GM04503 (cell line): ENCODE measurements around the gene CAMK2N1.

Experiments used
- DNase-seq: peaks from one replicate; pipeline ENCODE4 v3.0.0-alpha.2; 2012; ENCODE audit warnings: low read depth

The CAMK2N1 gene

DNA sequence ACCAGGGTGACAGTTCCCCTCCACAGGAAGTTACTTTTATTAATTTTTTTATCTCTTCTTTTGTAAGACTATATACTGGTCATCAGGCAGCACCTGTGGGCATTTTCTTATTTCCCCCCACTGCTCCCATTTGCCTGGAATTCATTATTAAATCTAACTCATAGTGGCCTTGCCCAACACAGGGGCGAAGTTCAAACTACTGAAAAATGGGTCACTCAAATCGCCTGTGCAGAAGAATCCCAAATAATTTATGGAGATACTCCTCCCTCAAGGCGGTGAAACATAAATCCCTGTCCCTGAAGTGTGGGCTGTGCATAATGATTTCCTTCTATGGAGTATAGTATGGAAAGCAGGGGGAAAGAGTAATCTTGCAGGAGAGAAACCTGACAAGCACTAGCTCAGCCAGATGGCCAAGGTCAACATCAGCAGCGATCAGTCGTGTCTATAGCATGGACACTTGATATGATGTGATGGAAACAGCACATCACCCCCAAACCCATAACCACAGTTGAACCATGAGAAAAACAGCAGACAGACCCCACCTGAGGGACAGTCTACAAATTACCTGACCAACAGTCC lies 7.9 kb downstream of the CAMK2N1 start:
- DNase-seq, result no peak

DNA sequence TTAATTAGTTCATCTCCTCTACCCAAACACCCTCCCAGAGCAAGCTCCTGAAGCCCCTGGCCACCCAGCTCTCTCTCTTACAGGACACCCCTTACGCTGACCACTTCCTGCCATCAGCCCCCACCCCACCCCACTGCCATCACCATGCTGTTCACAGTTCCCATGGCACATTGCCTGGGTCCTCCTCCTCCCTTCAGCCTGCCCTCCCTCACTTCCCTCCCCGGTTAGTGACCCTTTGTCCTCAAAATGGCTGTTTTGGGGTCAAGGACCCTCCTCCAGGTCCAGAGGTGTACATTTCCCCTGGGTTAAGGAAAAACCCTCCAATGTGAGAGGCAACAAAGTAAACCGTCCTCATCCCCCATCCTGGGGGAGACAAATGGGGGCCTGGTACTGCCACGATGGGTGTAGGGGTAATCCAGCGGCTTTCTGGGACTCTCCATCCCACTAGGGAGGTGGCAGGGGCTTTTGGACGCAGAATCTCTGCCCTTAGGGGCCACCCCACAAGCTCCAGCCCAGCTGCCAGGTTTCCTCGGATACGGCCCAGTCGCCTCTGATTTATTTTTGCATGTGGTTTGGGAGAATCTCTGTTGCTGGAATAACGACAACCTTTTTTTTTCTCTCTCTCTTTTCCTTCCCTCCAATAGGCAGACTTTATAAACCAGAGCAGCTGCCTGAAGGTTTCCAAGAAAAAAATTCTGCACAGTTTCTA lies 8.5 kb downstream of the CAMK2N1 start:
- DNase-seq, result no peak

DNA sequence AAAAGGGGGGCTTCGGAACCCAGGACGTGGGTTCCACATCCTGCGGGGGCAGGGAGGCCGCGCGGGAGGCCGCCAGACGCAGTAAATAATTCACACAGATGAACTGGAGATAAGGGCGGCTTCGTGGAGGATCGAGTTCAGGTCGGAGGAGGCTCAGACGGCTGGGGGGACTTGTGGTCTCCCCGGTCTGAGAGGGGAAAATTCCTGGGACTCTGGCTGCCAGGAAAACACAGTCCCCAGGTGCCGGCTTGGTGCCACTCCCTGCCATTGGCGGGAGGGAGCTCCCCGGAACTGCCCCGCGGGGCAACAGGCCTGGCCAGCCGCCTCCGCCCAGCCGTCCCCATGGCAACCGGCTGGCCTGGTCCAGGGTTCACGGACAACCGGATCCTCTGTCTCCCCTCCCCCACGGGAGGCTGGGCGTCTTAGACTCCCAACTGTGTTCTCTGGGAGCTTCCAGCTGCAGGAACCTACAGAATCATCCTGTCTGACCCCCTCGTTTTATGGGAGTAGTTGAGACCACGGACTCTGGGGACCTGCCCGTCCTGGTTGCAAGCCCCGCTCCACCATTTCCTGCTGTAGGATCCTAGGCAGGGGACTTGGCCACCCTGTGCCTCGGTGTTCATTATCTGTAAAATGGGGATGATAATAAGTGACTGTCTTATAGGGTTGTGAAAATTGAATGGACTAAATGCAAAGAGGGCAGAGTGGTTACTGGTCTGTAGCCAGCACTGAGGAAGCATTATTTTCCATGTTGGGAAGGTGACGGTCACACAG lies 9.6 kb downstream of the CAMK2N1 start:
- no peak for DNase-seq

DNA sequence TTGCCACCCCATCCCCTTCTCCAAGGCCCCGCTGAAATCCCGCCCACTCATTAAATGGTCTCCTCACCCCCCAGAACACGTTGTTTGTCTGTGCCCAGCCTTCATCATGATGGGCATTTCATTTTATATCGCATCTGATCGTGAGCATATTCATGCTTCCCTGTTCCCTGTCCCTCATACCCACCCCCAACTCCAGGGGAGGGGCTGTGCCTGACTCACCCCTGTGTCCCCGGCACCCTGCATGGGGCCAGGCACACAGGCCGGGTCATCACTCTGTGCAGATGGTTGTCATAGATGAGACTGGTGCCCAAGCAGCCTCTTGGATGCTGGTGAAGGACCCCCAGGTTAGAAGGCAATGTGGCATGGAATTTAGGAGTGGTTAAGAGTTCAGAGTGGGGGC lies 11.0 kb downstream of the CAMK2N1 start:
- DNase-seq, result no peak

- DNase-seq, result no peak
Observed at GRCh38 chr1:20474333-20474975, 11.6 kb downstream of the CAMK2N1 start.

- no peak for DNase-seq
Observed at GRCh38 chr1:20473894-20474293, 12.1 kb downstream of the CAMK2N1 start.

- DNase-seq, result no peak
Observed at GRCh38 chr1:20472860-20473711, 12.9 kb downstream of the CAMK2N1 start.

GRCh38 chr1:20472121-20472520 lies 13.9 kb downstream of the CAMK2N1 start:
- no peak for DNase-seq

- no peak for DNase-seq
Observed at GRCh38 chr1:20470194-20470593, 15.8 kb downstream of the CAMK2N1 start.

- no peak for DNase-seq
Observed at GRCh38 chr1:20469406-20470076, 16.5 kb downstream of the CAMK2N1 start.

GRCh38 chr1:20466273-20466672 lies 19.7 kb downstream of the CAMK2N1 start:
- DNase-seq, result no peak

DNA sequence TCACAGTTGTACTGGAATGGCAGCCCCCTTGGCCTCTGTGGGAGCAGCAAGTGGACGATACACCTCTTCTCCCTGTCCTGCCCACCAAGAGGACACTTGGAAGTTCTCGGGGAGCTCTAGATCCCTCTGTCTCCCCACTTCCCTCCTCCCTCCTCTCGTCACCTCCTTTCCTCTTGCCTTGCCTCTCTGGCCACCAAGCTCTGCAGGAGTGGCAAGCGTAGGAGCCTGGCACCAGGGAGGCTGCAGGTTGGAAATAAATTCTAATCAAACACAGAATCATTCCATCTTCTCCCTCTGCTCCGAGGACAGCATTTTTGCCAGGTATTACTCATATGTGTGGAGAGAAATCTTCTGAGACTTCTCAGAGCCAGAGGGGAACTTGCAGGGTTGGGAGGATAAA lies 20.8 kb downstream of the CAMK2N1 start:
- no peak for DNase-seq

GRCh38 chr1:20463502-20463901 lies 22.5 kb downstream of the CAMK2N1 start:
- no peak for DNase-seq

- DNase-seq, result no peak
Observed at GRCh38 chr1:20462397-20462796, 23.6 kb downstream of the CAMK2N1 start.

- no peak for DNase-seq
Observed at GRCh38 chr1:20458717-20459116, 27.3 kb downstream of the CAMK2N1 start.

GRCh38 chr1:20454004-20454403 lies 32.0 kb downstream of the CAMK2N1 start:
- no peak for DNase-seq

DNA sequence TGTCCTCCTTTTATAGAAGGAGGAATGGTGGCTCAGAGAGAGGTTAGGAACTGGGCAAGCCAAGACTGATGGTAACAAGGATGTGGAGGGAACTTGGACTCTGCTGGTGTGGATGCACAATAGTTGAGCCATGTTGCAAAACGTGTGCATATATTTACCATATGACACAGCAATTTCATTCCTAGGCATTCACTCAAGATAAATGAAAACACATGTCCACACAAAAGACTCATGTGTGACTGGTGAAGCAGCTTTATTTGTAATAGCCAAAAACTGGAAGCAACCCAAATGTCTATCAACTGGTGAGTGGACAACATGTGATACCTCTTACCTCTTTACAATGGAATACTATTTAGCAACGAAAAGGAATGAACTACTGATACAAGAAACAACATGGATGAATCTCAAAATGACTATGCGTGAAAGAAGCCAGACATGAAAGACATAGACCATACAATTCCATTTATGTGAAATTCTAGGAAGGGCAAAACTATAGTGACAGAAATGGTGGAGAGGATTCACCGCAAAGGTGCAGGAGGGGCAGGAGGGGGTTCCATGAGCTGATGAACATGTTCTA lies 36.2 kb downstream of the CAMK2N1 start:
- no peak for DNase-seq

DNA sequence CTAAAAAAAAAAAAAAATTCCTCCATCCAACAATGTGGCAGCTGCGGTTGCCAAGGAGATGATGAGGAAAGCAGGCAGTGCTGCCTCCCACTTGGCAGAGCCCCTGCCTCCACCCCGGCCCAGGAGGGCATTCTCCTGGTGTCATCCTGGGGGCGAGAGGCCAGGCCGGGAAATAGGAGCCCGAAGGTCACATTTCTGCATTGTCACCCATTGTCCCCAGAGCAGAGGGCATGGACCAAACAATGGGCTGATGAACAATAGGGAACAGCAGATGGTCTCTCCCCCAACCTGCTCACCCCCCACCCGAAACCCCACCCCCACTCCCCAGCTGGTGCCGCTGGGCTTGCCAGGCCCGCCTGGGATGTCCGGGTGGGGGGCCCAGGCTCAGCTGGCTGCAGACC lies 37.3 kb downstream of the CAMK2N1 start:
- DNase-seq, result no peak

GRCh38 chr1:20447794-20448193 lies 38.2 kb downstream of the CAMK2N1 start:
- no peak for DNase-seq

DNA sequence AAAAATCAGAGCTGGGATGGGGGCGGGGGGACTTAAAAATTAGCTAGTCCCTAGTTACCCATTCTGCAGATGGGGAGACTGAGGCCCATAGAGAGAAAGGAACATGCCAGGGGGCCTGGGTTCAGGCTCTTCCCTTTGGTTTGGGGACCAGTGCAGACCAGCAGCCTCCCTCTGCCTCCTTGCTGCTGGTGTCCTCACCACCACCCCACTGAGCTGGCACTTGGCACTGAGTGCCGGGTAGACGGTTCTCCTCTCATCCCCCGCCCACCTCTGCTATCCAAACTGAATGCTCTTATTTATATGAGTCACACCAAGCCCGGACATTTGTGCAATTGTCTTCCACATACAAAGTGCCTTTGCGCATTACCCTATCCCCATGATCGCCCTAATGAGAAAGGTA lies 39.2 kb downstream of the CAMK2N1 start:
- DNase-seq, result no peak

DNA sequence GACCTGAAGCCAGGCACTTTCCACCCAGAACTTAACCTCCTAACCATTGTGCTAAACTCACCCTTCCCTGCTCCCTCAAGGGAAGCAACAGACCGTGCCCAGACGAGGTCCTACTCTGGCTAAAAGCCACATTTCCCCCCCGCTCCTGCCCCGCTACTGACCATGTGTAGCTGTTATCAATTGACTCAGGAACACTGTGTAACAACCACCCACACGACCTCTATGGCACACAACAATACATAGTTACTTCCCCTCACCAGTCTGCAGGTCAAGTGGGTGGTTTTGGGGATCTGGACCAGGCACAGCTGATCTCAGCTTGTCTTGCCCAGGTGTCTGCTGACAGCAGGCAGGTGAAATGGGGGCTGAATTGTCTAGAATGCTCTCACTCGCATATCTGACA lies 40.1 kb downstream of the CAMK2N1 start:
- DNase-seq, result no peak
